Activated CD8-positive, alpha-beta memory T cell treated with anti-CD3 and anti-CD28 coated beads, Interleukin-2, amount 10 ng/mL, durations not matched to agents 7 days and 5 days (primary cell): ENCODE data around the gene MRPS26. TPM values are rescaled to one million over a fixed set of nuclear protein-coding genes. Genes with fewer than 3 reads are reported as not detected.
A peak's percentile ranks its signal among the peaks of the same experiment; 100 is the strongest.
"Not testable (repeated sequence)": the region's sequence is repeated elsewhere in the genome, so short reads cannot be mapped to it uniquely, and the experiment has no call there.

ENCODE experiments used
- ATAC-seq: fragments of 150-1000 bp; cut with Tn5 transposase; one replicate; pipeline ENCODE4 v1.10.0; 2021; ENCODE audit warnings: moderate library complexity
- CTCF ChIA-PET: fragments of 350-600 bp; sonication (Branson Sonifier 250); formaldehyde crosslinking; loops from one replicate; lab custom pipeline; 2021; ENCODE audit warnings: antibody characterized with exemption; lab: Charles Lee
- DNase-seq: peaks from one replicate; pipeline ENCODE4 v3.0.0-alpha.2; 2020
- H3K27ac Mint-ChIP-seq: one replicate; pipeline ENCODE4 v1.8.0; 2021; ENCODE audit warnings: mild to moderate bottlenecking, mixed read lengths
- H3K27me3 Mint-ChIP-seq: one replicate; pipeline ENCODE4 v1.8.0; 2021; ENCODE audit warnings: mixed read lengths
- H3K36me3 Mint-ChIP-seq: one replicate; pipeline ENCODE4 v1.8.0; 2021; ENCODE audit warnings: mild to moderate bottlenecking, mixed read lengths
- H3K4me1 Mint-ChIP-seq: one replicate; pipeline ENCODE4 v1.8.0; 2021; ENCODE audit warnings: mixed read lengths
- H3K4me3 Mint-ChIP-seq: one replicate; pipeline ENCODE4 v1.8.0; 2021; ENCODE audit warnings: mild to moderate bottlenecking, moderate library complexity, mixed read lengths
- H3K9me3 Mint-ChIP-seq: one replicate; pipeline ENCODE4 v1.8.0; 2022; ENCODE audit warnings: low read depth, mixed read lengths
- total RNA-seq, 2 experiments: library from RNA; stranded (reverse); gene quantifications; one replicate each; pipeline ENCODE4 v1.2.3, GENCODE V29; 2021

MRPS26 gene
- total RNA-seq: 10 to 100 TPM; 43.0 to 46.7 TPM

DNA sequence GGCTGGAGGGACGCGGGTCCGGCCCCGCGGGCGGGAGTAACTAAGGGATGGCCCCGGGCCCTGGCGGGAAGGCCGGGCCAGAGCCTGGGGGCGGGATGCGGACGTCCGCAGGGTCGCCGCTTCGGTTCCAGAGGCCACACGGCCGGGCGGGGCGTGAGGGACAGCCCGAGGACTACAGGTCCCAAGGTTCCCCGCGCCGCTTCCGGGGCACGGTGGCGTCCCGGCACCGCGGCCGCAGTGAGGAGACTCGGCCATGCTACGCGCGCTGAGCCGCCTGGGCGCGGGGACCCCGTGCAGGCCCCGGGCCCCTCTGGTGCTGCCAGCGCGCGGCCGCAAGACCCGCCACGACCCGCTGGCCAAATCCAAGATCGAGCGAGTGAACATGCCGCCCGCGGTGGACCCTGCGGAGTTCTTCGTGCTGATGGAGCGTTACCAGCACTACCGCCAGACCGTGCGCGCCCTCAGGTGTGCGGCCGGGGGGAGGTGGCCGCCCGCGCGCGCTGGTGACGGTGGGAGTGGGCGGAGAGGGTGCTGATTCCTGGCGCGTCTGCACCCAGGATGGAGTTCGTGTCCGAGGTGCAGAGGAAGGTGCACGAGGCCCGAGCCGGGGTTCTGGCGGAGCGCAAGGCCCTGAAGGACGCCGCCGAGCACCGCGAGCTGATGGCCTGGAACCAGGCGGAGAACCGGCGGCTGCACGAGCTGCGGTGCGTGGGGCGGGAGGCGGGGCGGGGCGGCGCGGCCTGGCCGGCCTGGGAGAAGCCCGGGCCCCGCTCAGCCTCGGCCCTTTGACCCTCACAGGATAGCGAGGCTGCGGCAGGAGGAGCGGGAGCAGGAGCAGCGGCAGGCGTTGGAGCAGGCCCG lies at the start of gene MRPS26:
MRPS26 (plus strand) TSS at position 237 of the 861 bp plus-strand sequence; CDS start at position 254, 17 bp downstream.
- DNase-seq: peak; percentile 91
- peak; percentile 95 for ATAC-seq
- peak within 1 kb of the TSS; percentile 87 for H3K4me3 Mint-ChIP-seq
- peaks cover 21% of the 10 kb centered on the region for H3K36me3 Mint-ChIP-seq
- H3K4me1 Mint-ChIP-seq: peaks cover 33% of the 10 kb centered on the region
- no peaks in the 10 kb centered on the region for H3K9me3 Mint-ChIP-seq
- peak within 1 kb of the TSS; percentile 75 for H3K27ac Mint-ChIP-seq
- CTCF ChIA-PET: interaction anchor here (0.9 to 1.5 kb wide), 3 partner anchors 7 to 181 kb away, joined by 3 to 6 read pairs (median 3); no protein-coding TSS in a partner anchor
- no peaks in the 10 kb centered on the region for H3K27me3 Mint-ChIP-seq

DNA sequence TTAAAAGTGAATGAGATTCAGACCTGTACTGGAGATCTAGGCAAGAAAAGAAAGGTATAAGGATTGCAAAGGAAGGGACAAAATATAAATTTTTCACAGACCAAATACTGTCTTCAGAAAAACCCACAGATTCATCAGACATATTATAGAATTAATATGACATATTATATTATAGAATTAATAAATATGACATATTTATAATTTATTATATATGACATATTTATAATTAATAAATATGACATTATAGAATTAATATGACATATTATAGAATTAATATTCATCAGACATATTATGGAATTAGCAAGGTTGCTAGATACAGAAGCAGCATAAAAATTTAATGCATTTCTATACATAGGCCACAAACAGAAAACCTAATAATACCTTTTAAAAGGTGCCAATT lies 47.1 kb upstream of the MRPS26 start:
- Mint-ChIP-seq H3K4me3 (no peak overlapping the region), H3K36me3 (peaks cover 21% of the 10 kb centered on the region), H3K9me3 (no peaks in the 10 kb centered on the region), H3K4me1 (peaks cover 4% of the 10 kb centered on the region), H3K27me3 (no peaks in the 10 kb centered on the region), H3K27ac (no peak overlapping the region)
- CTCF ChIA-PET: no interaction called here
- no peak for ATAC-seq
- DNase-seq: no peak

DNA sequence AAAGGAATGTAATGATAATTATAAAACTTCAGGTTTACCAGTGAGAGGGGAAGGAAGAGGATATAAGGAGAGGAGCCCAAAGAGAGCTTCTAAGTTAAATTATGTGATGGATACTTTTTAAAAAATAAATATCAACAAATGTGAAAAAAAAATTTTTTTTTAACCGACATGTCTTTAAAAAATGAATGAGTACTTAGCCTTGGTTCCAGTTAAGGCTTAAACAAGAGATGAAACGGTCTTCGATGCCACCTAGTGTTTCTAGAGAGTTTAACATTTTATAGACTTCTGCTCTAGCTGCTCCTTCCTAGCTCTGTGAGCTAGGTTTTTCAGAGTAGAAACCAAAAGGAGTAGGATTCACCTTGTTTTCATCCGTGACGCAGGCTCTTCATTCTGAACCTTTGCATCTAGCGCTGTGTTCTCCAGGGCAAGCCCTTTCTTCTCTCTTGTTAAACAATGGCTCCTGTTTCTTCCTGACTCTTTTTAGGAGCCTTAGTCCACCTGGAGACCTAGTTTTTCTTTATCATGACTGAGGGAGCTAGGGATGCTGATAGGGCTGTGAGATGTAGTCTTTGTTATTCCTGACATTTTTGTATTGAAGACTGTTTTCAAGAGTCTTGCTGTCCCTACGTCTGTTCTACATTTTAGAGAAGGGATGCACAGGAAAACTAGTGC lies 44.9 kb upstream of the MRPS26 start:
- H3K36me3 Mint-ChIP-seq: peaks cover 22% of the 10 kb centered on the region
- H3K4me1 Mint-ChIP-seq: peaks cover 4% of the 10 kb centered on the region
- H3K9me3 Mint-ChIP-seq: no peaks in the 10 kb centered on the region
- H3K27ac Mint-ChIP-seq: no peak overlapping the region
- ATAC-seq (peak; percentile 76), DNase-seq (no peak)
- CTCF ChIA-PET: interaction anchor here (0.8 to 2.0 kb wide), 9 partner anchors 10 to 479 kb away, joined by 3 to 7 read pairs (median 3); no protein-coding TSS in a partner anchor
- H3K27me3 Mint-ChIP-seq: no peaks in the 10 kb centered on the region
- H3K4me3 Mint-ChIP-seq: no peak overlapping the region

DNA sequence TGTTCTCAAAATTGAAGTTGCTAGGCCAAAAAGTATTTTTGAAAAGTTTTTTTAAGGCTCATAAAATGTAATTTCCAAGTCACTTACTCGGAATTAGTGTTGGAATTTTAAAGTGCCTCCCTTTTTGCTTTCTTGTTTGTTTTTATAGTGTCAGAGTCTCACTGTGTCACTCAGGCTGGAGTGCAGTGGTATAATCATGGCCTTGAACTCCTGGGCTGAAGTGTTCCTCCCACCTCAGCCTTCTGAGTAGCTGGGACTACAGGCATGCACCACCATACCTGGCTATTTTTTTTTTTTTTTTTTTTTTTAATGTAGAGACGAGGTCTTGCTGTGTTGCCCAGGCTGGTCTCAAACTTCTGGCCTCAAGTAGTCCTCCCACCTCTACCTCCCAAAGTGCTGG lies 42.4 kb upstream of the MRPS26 start:
- H3K4me3 Mint-ChIP-seq: no peak overlapping the region
- no peak overlapping the region for H3K27ac Mint-ChIP-seq
- CTCF ChIA-PET: interaction anchor here (1.1 kb wide), 1 partner anchor 138 kb away, joined by 4 read pairs; no protein-coding TSS in a partner anchor
- no peak for ATAC-seq
- H3K36me3 Mint-ChIP-seq: peaks cover 37% of the 10 kb centered on the region
- DNase-seq: no peak
- H3K27me3 Mint-ChIP-seq: no peaks in the 10 kb centered on the region
- no peaks in the 10 kb centered on the region for H3K9me3 Mint-ChIP-seq
- H3K4me1 Mint-ChIP-seq: peaks cover 4% of the 10 kb centered on the region

DNA sequence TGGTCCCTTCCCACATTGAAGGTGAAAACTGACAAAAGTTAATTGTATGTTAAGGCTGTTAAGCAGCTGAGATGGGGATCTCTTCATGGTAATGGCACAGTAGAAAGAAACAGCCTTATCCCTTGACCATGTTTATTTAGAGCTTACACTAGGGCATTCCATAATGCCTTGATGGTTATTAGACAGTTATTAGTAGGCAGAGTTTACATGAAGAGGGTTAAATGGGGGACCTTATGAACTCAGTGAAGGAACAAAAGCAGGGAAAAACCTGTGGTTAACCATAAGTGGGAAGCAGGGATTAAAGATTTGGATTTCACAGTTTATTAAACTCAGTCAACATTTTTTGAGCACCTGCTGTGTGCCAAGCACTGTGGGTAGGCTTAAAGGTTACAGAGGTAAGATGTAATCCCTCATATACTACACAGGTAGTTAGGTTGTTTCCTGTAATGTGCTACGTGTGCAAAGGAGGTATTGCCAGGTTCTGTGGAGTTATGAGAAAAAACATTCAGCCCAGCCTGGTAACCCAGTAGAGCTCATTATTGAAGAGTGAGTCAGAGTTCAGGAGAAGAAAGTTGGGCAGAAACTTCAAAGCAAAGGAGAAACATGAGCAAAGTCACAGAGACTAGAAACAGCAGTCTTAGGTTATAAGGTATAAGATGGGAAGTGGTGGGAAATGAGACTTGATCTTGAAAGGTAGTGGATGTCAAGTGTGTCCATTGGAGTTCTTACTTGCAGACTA lies 34.7 kb upstream of the MRPS26 start:
- peaks cover 46% of the 10 kb centered on the region for H3K36me3 Mint-ChIP-seq

DNA sequence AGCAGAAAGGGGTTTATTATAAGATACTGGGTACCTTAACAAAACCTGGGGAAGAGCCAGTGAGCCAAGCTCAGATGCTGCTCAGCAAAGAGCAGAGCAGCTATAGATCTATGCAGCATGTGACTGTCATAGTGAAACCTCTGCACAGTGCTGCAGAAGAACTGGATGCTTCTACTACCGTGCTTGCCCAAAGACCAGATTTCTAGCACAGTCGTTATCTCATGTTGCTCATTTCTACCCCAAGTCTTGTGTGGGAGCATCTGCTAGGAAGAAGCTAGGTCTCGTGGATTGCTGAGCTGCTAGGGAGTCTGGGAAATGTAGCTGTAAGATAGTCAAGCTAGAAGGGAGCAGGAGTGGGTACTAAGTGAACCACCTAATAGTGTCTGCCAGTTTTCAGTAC lies 34.1 kb upstream of the MRPS26 start:
- DNase-seq: peak; percentile 61
- Mint-ChIP-seq H3K27ac (peak overlapping the region; percentile 78), H3K36me3 (peaks cover 46% of the 10 kb centered on the region), H3K27me3 (no peaks in the 10 kb centered on the region), H3K4me1 (peaks cover 58% of the 10 kb centered on the region), H3K9me3 (no peaks in the 10 kb centered on the region), H3K4me3 (no peak overlapping the region)
- CTCF ChIA-PET: interaction anchor here (1.4 kb wide), 1 partner anchor 11 kb away, joined by 5 read pairs; no protein-coding TSS in a partner anchor
- peak; percentile 88 for ATAC-seq

More for the DNA sequence above, 34.7 kb upstream of the MRPS26 start:
- Mint-ChIP-seq H3K9me3 (no peaks in the 10 kb centered on the region), H3K4me1 (peaks cover 56% of the 10 kb centered on the region), H3K27me3 (no peaks in the 10 kb centered on the region), H3K27ac (peak overlapping the region; percentile 78), H3K4me3 (no peak overlapping the region)
- CTCF ChIA-PET: interaction anchor here (1.4 kb wide), 1 partner anchor 10 kb away, joined by 5 read pairs; no protein-coding TSS in a partner anchor
- ATAC-seq (peak; percentile 66), DNase-seq (no peak)

DNA sequence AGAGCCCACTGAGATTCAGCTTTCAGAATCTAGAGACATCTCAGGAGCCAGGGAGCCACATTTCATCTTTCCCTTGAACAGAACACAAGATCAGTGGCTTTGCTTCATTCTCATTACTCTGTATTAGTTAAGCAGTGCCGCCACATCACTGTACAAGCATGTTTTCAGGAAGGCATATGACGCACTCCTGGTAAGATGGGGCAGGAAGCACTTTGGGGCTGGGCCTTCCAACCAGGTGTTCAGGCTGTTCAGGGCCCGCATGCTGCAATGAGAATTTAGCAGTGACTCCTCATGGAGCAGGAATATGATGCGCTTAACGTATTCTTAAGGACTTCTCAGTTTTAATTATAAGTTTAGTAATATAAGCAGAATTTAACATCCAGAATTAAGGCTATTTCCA lies 32.1 kb upstream of the MRPS26 start:
- H3K4me1 Mint-ChIP-seq: peaks cover 58% of the 10 kb centered on the region

DNA sequence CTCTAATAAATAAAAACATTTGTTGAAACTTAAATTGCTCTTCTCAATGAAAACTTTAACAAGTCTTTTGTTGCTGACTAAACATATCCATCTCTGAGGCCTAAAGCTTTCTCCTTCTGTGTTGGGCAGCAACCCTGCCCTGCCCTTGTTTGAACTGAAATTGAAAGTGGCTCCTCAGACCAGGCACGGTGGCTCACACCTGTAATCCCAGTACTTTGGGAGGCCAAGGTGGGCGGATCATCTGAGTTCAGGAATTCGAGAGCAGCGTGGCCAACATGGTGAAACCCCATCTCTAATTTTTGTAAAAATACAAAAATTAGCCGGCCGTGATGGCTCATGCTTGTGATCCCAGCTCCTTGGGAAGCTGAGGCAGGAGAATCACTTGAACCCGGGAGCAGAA lies 31.7 kb upstream of the MRPS26 start:
- Mint-ChIP-seq H3K27me3 (no peaks in the 10 kb centered on the region), H3K27ac (no peak overlapping the region), H3K9me3 (no peaks in the 10 kb centered on the region), H3K4me1 (peaks cover 54% of the 10 kb centered on the region), H3K36me3 (peaks cover 40% of the 10 kb centered on the region), H3K4me3 (no peak overlapping the region)
- CTCF ChIA-PET: interaction anchor here (0.9 kb wide), 1 partner anchor 13 kb away, joined by 4 read pairs; no protein-coding TSS in a partner anchor
- DNase-seq (no peak), ATAC-seq (no peak)

More for the DNA sequence above, 32.1 kb upstream of the MRPS26 start:
- no peak overlapping the region for H3K4me3 Mint-ChIP-seq
- CTCF ChIA-PET: no interaction called here
- H3K27me3 Mint-ChIP-seq: no peaks in the 10 kb centered on the region
- H3K36me3 Mint-ChIP-seq: peaks cover 44% of the 10 kb centered on the region
- H3K9me3 Mint-ChIP-seq: no peaks in the 10 kb centered on the region
- no peak for ATAC-seq
- no peak overlapping the region for H3K27ac Mint-ChIP-seq
- DNase-seq: no peak

DNA sequence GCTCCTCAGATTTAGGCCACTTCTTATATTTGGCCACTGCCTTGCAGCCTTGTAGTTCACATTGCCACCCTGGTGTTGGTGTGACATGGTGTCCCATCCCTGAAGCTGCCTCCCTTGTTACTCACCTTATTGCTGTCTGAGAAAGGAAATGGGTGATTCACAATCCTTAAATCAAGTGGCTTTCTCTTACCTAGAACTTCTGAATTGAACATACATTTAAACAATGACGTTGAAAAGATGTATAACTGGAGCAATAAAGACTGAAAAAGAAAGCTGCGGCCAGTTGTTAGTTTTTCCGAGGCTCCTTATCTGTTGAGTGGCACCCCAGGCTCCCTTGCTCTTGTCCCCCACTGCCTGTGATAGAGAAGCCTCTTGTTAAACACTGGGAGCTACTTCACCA lies 31.2 kb upstream of the MRPS26 start:
- peak overlapping the region; percentile 65 for H3K27ac Mint-ChIP-seq
- H3K4me1 Mint-ChIP-seq: peaks cover 49% of the 10 kb centered on the region
- no peaks in the 10 kb centered on the region for H3K27me3 Mint-ChIP-seq
- no peaks in the 10 kb centered on the region for H3K9me3 Mint-ChIP-seq
- peaks cover 35% of the 10 kb centered on the region for H3K36me3 Mint-ChIP-seq
- ATAC-seq (peak; percentile 56), DNase-seq (peak; percentile 54)
- no peak overlapping the region for H3K4me3 Mint-ChIP-seq
- CTCF ChIA-PET: interaction anchor here (0.9 to 1.2 kb wide), 3 partner anchors 13 to 234 kb away, joined by 3 to 4 read pairs (median 4); no protein-coding TSS in a partner anchor

DNA sequence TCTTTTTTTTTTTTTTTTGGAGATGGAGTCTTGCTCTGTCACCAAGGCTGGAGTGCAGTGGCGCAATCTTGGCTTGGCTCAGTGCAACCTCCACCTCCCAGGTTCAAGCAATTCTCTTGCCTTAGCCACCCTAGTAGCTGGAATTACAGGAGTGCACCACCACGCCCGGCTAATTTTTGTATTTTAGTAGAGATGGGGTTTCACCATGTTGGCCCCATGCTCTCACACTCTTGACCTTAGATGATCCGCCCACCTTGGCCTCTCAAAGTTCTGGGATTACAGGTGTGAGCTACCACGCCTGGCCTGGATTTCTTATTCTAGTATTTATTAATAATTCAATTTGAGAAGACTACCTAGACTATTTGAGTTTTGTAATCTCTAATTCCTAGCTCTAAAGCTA lies 30.6 kb upstream of the MRPS26 start:
- H3K4me3 Mint-ChIP-seq, H3K27me3 Mint-ChIP-seq, DNase-seq, ATAC-seq, H3K9me3 Mint-ChIP-seq: not testable (repeated sequence)
- CTCF ChIA-PET: interaction anchor here (0.9 to 1.2 kb wide), 3 partner anchors 14 to 234 kb away, joined by 3 to 4 read pairs (median 4); no protein-coding TSS in a partner anchor
- peaks cover 47% of the 10 kb centered on the region for H3K4me1 Mint-ChIP-seq
- peaks cover 34% of the 10 kb centered on the region for H3K36me3 Mint-ChIP-seq
- H3K27ac Mint-ChIP-seq: peak overlapping the region; percentile 65

DNA sequence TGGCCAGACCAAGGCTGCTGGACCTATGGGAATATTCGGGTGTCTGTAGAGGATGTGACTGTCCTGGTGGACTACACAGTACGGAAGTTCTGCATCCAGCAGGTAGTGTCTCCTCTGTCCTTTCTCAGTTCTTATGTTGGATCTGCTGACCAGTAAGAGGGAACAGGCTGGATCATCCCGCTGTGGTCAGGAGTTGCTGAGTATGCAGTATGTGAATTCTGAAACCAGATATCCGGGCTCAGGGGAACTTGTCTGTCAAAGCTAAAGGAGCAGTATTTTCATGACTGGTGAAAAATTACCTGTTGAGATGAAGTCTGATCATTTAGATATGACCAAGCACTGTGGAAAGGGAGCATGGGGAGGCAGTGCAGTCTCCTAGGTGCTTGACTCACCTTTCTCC lies 24.5 kb upstream of the MRPS26 start:
- CTCF ChIA-PET: no interaction called here
- H3K4me3 Mint-ChIP-seq: no peak overlapping the region
- H3K36me3 Mint-ChIP-seq: peaks cover 37% of the 10 kb centered on the region
- ATAC-seq: no peak
- H3K27ac Mint-ChIP-seq: no peak overlapping the region
- no peaks in the 10 kb centered on the region for H3K9me3 Mint-ChIP-seq
- no peak for DNase-seq
- H3K27me3 Mint-ChIP-seq: no peaks in the 10 kb centered on the region
- H3K4me1 Mint-ChIP-seq: peaks cover under 1% of the 10 kb centered on the region

DNA sequence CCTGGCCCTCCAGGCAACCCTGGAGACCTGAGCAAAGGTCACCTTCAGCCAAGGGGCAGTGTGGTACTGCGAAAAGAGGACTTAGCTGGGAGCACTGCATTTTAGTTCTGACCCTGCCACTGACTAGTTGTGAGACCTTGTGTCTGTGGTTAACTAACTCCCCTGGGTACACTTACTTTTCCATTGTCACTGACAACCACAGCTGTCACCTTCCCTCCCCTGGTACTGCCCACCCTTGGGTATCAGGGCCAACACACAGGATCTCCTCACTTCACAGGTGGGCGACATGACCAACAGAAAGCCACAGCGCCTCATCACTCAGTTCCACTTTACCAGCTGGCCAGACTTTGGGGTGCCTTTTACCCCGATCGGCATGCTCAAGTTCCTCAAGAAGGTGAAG lies 24.1 kb upstream of the MRPS26 start:
- DNase-seq: no peak
- Mint-ChIP-seq H3K4me3 (no peak overlapping the region), H3K27me3 (no peaks in the 10 kb centered on the region), H3K27ac (no peak overlapping the region), H3K36me3 (peaks cover 40% of the 10 kb centered on the region), H3K4me1 (no peaks in the 10 kb centered on the region), H3K9me3 (no peaks in the 10 kb centered on the region)
- no peak for ATAC-seq
- CTCF ChIA-PET: no interaction called here
